Measurements from ENCODE around the gene NR4A3. TPM values are rescaled to one million over a fixed set of nuclear protein-coding genes. Genes with fewer than 3 reads are reported as not detected.

NR4A3 gene
- total and polyA plus RNA-seq, 9 of the 15 experiments (the other 6 are each of a cell fraction or from before 2014, with no cell fraction given) = 0.04 to 0.07 TPM; not detected in 7

- Histone ChIP-seq H3K9me3 (replicated peaks; ENCODE audit: control insufficient read depth, insufficient read depth, low read depth, low read length) (no peaks in the 10 kb centered on the region), H3K4me1 (replicated peaks in 1 of 2; ENCODE audit: control insufficient read depth in 2 of 2, insufficient read depth in 2 of 2, low read length in 2 of 2) (no peaks in the 10 kb centered on the region), H3K9ac (ENCODE audit: insufficient read depth in 1 of 2, low read depth in 2 of 2, low read length in 2 of 2) (no peak overlapping the region), H3K9me1 (ENCODE audit: control insufficient read depth, insufficient read depth, low read length) (no peaks in the 10 kb centered on the region), H3K79me2 (ENCODE audit: control insufficient read depth, insufficient read depth, low read length) (no peaks in the 10 kb centered on the region), H3K4me2 (ENCODE audit: insufficient read depth, low read length) (no peak overlapping the region), H3K27me3 (ENCODE audit: control insufficient read depth in 2 of 2, insufficient read depth in 2 of 2, low read length in 2 of 2) (peaks cover 10 to 16% of the 10 kb centered on the region in 2 experiments; a peak in 4 of 5 replicates), H2AFZ (ENCODE audit: low read depth, low read length) (no peak overlapping the region), H3K4me3 (no peak overlapping the region), H3K27ac (ENCODE audit: extremely low read depth, low read depth, low read length) (no peak overlapping the region), H4K20me1 (replicated peaks; ENCODE audit: control insufficient read depth, insufficient read depth, low read length) (no peaks in the 10 kb centered on the region), H3K36me3 (ENCODE audit: control insufficient read depth, insufficient read depth, low read length) (no peaks in the 10 kb centered on the region)
- in situ Hi-C loops (cut with MboI) = no loop called here
- POLR2A ChIA-PET = no interaction called here
- no TSS peak for BruUV-seq (replicated peaks)
- 0% methylated on average over 2 of the region's 2 CpGs for WGBS (ENCODE audit: insufficient coverage, low coverage, missing lambda C conversion rate)
- no peak for DNase-seq (ENCODE audit: extremely low read depth in 1 of 4, low spot score in 3 of 4)
- intact Hi-C loops (cut with micrococcal nuclease) = no loop called here
- no peak for ATAC-seq
- FAIRE-seq = no peak
- CTCF ChIA-PET (ENCODE audit: low intra/inter-chr PET ratio) = no interaction called here
- TF ChIP-seq ZBTB1 (CRISPR knock-in tag; IDR thresholded peaks at IDR 0.05; ENCODE audit: borderline replicate concordance, low read depth) (no peak), FOXJ2 (tag; IDR thresholded peaks at IDR 0.05) (no peak), ZNF133 (CRISPR knock-in tag; IDR thresholded peaks at IDR 0.05) (no peak), MXI1 (IDR thresholded peaks at IDR 0.05; ENCODE audit: low read depth, low read length) (no peak), ZNF408 (CRISPR knock-in tag; IDR thresholded peaks at IDR 0.05; ENCODE audit: low read depth) (no peak), ZNF41 (CRISPR knock-in tag; conservative IDR thresholded peaks at IDR 0.05) (no peak), ZNF507 (tag; conservative IDR thresholded peaks at IDR 0.05) (no peak), GATAD2A (IDR thresholded peaks at IDR 0.05) (no peak), KLF13 (tag; IDR thresholded peaks at IDR 0.05; ENCODE audit: borderline replicate concordance, low read depth) (no peak), ZNF212 (CRISPR knock-in tag; IDR thresholded peaks at IDR 0.05) (no peak), ZNF584 (CRISPR knock-in tag; IDR thresholded peaks at IDR 0.05; ENCODE audit: low read depth) (no peak), NUFIP1 (IDR thresholded peaks at IDR 0.05; ENCODE audit: partially characterized antibody) (no peak), NR2C1 (IDR thresholded peaks at IDR 0.05) (no peak), NR2C1 (tag; IDR thresholded peaks at IDR 0.05) (no peak), STAG1 (CRISPR knock-in tag; IDR thresholded peaks at IDR 0.05; ENCODE audit: borderline replicate concordance) (no peak), FOXM1 (IDR thresholded peaks at IDR 0.05; ENCODE audit: low read depth) (no peak), FOXM1 (CRISPR knock-in tag; IDR thresholded peaks at IDR 0.05; ENCODE audit: low read depth) (no peak), KLF16 (IDR thresholded peaks at IDR 0.05) (no peak), ZNF699 (CRISPR knock-in tag; IDR thresholded peaks at IDR 0.05; ENCODE audit: insufficient replicate concordance) (no peak)
- TF ChIP-seq, protein P1, sequence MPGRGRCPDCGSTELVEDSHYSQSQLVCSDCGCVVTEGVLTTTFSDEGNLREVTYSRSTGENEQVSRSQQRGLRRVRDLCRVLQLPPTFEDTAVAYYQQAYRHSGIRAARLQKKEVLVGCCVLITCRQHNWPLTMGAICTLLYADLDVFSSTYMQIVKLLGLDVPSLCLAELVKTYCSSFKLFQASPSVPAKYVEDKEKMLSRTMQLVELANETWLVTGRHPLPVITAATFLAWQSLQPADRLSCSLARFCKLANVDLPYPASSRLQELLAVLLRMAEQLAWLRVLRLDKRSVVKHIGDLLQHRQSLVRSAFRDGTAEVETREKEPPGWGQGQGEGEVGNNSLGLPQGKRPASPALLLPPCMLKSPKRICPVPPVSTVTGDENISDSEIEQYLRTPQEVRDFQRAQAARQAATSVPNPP (IDR thresholded peaks at IDR 0.05; ENCODE audit: borderline replicate concordance, insufficient read depth, insufficient read length) = no peak
- TF ChIP-seq, protein P2, sequence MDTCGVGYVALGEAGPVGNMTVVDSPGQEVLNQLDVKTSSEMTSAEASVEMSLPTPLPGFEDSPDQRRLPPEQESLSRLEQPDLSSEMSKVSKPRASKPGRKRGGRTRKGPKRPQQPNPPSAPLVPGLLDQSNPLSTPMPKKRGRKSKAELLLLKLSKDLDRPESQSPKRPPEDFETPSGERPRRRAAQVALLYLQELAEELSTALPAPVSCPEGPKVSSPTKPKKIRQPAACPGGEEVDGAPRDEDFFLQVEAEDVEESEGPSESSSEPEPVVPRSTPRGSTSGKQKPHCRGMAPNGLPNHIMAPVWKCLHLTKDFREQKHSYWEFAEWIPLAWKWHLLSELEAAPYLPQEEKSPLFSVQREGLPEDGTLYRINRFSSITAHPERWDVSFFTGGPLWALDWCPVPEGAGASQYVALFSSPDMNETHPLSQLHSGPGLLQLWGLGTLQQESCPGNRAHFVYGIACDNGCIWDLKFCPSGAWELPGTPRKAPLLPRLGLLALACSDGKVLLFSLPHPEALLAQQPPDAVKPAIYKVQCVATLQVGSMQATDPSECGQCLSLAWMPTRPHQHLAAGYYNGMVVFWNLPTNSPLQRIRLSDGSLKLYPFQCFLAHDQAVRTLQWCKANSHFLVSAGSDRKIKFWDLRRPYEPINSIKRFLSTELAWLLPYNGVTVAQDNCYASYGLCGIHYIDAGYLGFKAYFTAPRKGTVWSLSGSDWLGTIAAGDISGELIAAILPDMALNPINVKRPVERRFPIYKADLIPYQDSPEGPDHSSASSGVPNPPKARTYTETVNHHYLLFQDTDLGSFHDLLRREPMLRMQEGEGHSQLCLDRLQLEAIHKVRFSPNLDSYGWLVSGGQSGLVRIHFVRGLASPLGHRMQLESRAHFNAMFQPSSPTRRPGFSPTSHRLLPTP (IDR thresholded peaks at IDR 0.05; ENCODE audit: borderline replicate concordance, extremely low read depth, insufficient read length) = no peak
- TF ChIP-seq, protein P3, sequence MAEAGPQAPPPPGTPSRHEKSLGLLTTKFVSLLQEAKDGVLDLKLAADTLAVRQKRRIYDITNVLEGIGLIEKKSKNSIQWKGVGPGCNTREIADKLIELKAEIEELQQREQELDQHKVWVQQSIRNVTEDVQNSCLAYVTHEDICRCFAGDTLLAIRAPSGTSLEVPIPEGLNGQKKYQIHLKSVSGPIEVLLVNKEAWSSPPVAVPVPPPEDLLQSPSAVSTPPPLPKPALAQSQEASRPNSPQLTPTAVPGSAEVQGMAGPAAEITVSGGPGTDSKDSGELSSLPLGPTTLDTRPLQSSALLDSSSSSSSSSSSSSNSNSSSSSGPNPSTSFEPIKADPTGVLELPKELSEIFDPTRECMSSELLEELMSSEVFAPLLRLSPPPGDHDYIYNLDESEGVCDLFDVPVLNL (CRISPR knock-in tag; IDR thresholded peaks at IDR 0.05; ENCODE audit: low read depth) = no peak
Measured at GRCh38 chr9:99851500-99851822, 29.8 kb downstream of the NR4A3 start.
